Endothelial cell of umbilical vein (primary cell): ENCODE measurements around the gene TTLL7. TPM values are rescaled to one million over a fixed set of nuclear protein-coding genes. Genes with fewer than 3 reads are reported as not detected.

Experiments
- BruUV-seq: library from RNA; stranded (reverse); fragments of 400-500 nt; replicated peaks from 2 replicates; lab custom pipeline; 2021; lab: Mats Ljungman, UMichigan
- CTCF ChIA-PET: fragments of 300-600, 350-600 bp; sonication (Branson Sonifier 250); formaldehyde crosslinking; loops from one replicate; lab custom pipeline; 2021; ENCODE audit warnings: antibody characterized with exemption, inconsistent platforms; lab: Charles Lee
- POLR2A ChIA-PET: fragments of 300-600, 350-600 bp; sonication (Branson Sonifier 250); formaldehyde crosslinking; loops from one replicate; lab custom pipeline; 2021; ENCODE audit warnings: antibody characterized with exemption, inconsistent platforms; lab: Charles Lee
- DNase-seq: peaks from one replicate; pipeline ENCODE4 v3.0.0-alpha.2; 2011; ENCODE audit warnings: low read depth, low spot score
- FAIRE-seq: peaks from 2 replicates; lab custom pipeline; 2011; peaks lifted over from hg19 to GRCh38; lab: Jason Lieb, UNC
- H2AFZ ChIP-seq: 2 replicates; pipeline ENCODE4 v1.6.0; 2012; ENCODE audit warnings: low read depth, low read length, control low read depth, inconsistent platforms
- H3K27ac ChIP-seq: 2 replicates; pipeline ENCODE4 v1.5.1; 2011; ENCODE audit warnings: low read depth, mild to moderate bottlenecking, control low read depth, low read length, moderate library complexity; ENCODE audit not compliant: insufficient read depth
- H3K27me3 ChIP-seq, 2 experiments: 2 replicates each; pipeline versions ENCODE4 v1.6.0 to v1.6.1; 2011; ENCODE audit warnings: low read length in 2 of 2, mixed read lengths in 1 of 2; ENCODE audit not compliant: control insufficient read depth in 2 of 2, insufficient read depth in 2 of 2
- H3K36me3 ChIP-seq, 2 experiments: 2 replicates in 1 of 2; 3 replicates in 1 of 2; pipeline ENCODE4 v1.5.1; 2011; ENCODE audit warnings: low read length in 2 of 2, mild to moderate bottlenecking in 1 of 2, moderate library complexity in 1 of 2; ENCODE audit not compliant: control insufficient read depth in 2 of 2, insufficient read depth in 2 of 2; ENCODE audit errors: extremely low read depth in 1 of 2
- H3K4me1 ChIP-seq: 3 replicates; pipeline ENCODE4 v1.5.1; 2011; ENCODE audit warnings: mild to moderate bottlenecking, low read length; ENCODE audit not compliant: control insufficient read depth, insufficient read depth; ENCODE audit errors: extremely low read depth
- H3K4me2 ChIP-seq: 2 replicates; pipeline ENCODE4 v1.6.1; 2011; ENCODE audit warnings: low read length, control low read depth, mixed read lengths; ENCODE audit not compliant: insufficient read depth
- H3K4me3 ChIP-seq, 3 experiments: fragments of 200-600 bp in 1 of 3; sonication (generic), shearing (Covaris generic) in 1 of 3; replicated peaks in 1 of 3; 2 replicates each; pipeline ENCODE4 v1.5.1; 2011 to 2016; ENCODE audit warnings: control low read depth in 3 of 3, low read length in 3 of 3, mild to moderate bottlenecking in 2 of 3, inconsistent platforms in 1 of 3, low read depth in 1 of 3, moderate library complexity in 1 of 3; ENCODE audit not compliant: insufficient read depth in 1 of 3
- H3K79me2 ChIP-seq: 2 replicates; pipeline ENCODE4 v1.6.0; 2012; ENCODE audit warnings: low read length, inconsistent platforms; ENCODE audit not compliant: control insufficient read depth, insufficient read depth
- H3K9ac ChIP-seq: replicated peaks from 2 replicates; pipeline ENCODE3; 2011; ENCODE audit warnings: low read length, control low read depth; ENCODE audit not compliant: insufficient read depth; ENCODE audit errors: extremely low read depth
- H3K9me1 ChIP-seq: replicated peaks from 3 replicates; pipeline ENCODE4 v1.6.0; 2011; ENCODE audit warnings: mild to moderate bottlenecking, low read length; ENCODE audit not compliant: control insufficient read depth, insufficient read depth; ENCODE audit errors: extremely low read depth
- H3K9me3 ChIP-seq: replicated peaks from 2 replicates; pipeline ENCODE4 v1.5.1; 2012; ENCODE audit warnings: low read length, inconsistent platforms; ENCODE audit not compliant: control insufficient read depth, insufficient read depth
- H4K20me1 ChIP-seq: replicated peaks from 2 replicates; pipeline ENCODE3; 2011; ENCODE audit warnings: mild to moderate bottlenecking, low read length; ENCODE audit not compliant: control insufficient read depth, insufficient read depth; ENCODE audit errors: extremely low read depth
- CTCF ChIP-seq, 2 donors: IDR thresholded peaks; 1 replicate in 1 of 2; 2 replicates in 1 of 2; pipeline ENCODE4 v1.5.1; 2011; ENCODE audit warnings: low read length in 2 of 2, mild to moderate bottlenecking in 2 of 2, moderate library complexity in 2 of 2, control low read depth in 1 of 2, inconsistent platforms in 1 of 2, low read depth in 1 of 2; ENCODE audit not compliant: insufficient read depth in 1 of 2; ENCODE audit errors: extremely low read depth in 1 of 2
- EZH2 ChIP-seq: IDR thresholded peaks from 2 replicates; pipeline ENCODE4 v1.6.1; 2012; ENCODE audit warnings: borderline replicate concordance, low read depth, mild to moderate bottlenecking, moderate library complexity, low read length, inconsistent platforms; ENCODE audit not compliant: severe bottlenecking
- FOS ChIP-seq: IDR thresholded peaks from 2 replicates; pipeline ENCODE4 v1.6.1; 2011; ENCODE audit warnings: mild to moderate bottlenecking, low read length, moderate library complexity, borderline replicate concordance; ENCODE audit not compliant: insufficient read depth
- GATA2 ChIP-seq: IDR thresholded peaks from 2 replicates; pipeline ENCODE4 v1.7.0; 2011; ENCODE audit warnings: low read depth, mild to moderate bottlenecking, moderate library complexity, mixed read lengths, low read length; ENCODE audit not compliant: insufficient read length, insufficient read depth
- JUN ChIP-seq: IDR thresholded peaks from 2 replicates; pipeline ENCODE4 v1.6.1; 2011; ENCODE audit warnings: borderline replicate concordance, low read depth; ENCODE audit not compliant: insufficient read length, insufficient read depth
- MYC ChIP-seq: IDR thresholded peaks from one replicate; pipeline ENCODE4 v1.6.1; 2011; ENCODE audit warnings: mild to moderate bottlenecking, low read depth, low read length
- POLR2A ChIP-seq: IDR thresholded peaks from 2 replicates; pipeline ENCODE4 v1.6.1; 2012; ENCODE audit warnings: low read depth, mild to moderate bottlenecking, control low read depth, low read length
- POLR2AphosphoS5 ChIP-seq: IDR thresholded peaks from 2 replicates; pipeline ENCODE4 v1.6.1; 2012; ENCODE audit warnings: low read depth, mild to moderate bottlenecking, control low read depth, low read length, moderate library complexity; ENCODE audit not compliant: insufficient read depth
- dilution Hi-C: fragments of 300-500 bp; cut with MboI; formaldehyde crosslinking; loops from one replicate; pipeline ENCODE4 v1.15.0; 2019; ENCODE audit warnings: low sequenced_read_pairs; ENCODE audit not compliant: extremely low pct_ligation_motif_present
- intact Hi-C: fragments of 100-400 bp; cut with micrococcal nuclease; formaldehyde crosslinking; loops from one replicate; pipeline ENCODE4 v1.10.0; 2022
- polyA plus RNA-seq, 4 experiments: library from polyadenylated mRNA; depleted of rRNA in 3 of 4; stranded (reverse) in 3 of 4; unstranded in 1 of 4; fragments of >200 nt; gene quantifications; 2 replicates each; pipeline versions ENCODE4 v1.2.1 to v1.2.3, GENCODE V29; 2011 to 2012; ENCODE audit warnings: missing spikeins in 1 of 4
- total RNA-seq: library from RNA; stranded (reverse); gene quantifications from 2 replicates; pipeline ENCODE4 v1.2.3, GENCODE V29; 2021
- TF ChIP-seq, protein P1 (sequence below): IDR thresholded peaks from 2 replicates; pipeline ENCODE4 v1.6.1; 2011; ENCODE audit not compliant: insufficient read depth, insufficient read length

The TTLL7 gene
- total and polyA plus RNA-seq, 2 donors (not counting 3 experiments of a cell fraction or from before 2014, with no cell fraction given): 2.1 to 11.7 TPM

- no peak overlapping the region for H3K9ac ChIP-seq
- no peaks in the 10 kb centered on the region for H3K27me3 ChIP-seq
- H3K9me3 ChIP-seq: no peaks in the 10 kb centered on the region
- no peak for TF ChIP-seq FOS
- TF ChIP-seq CTCF (IDR thresholded peaks at IDR 0.05; ENCODE audit: extremely low read depth in 1 of 2, insufficient read depth in 1 of 2, low read depth in 1 of 2, low read length in 2 of 2): no peak
- TF ChIP-seq MYC: no peak
- TF ChIP-seq POLR2A: no peak
- TF ChIP-seq, protein P1, sequence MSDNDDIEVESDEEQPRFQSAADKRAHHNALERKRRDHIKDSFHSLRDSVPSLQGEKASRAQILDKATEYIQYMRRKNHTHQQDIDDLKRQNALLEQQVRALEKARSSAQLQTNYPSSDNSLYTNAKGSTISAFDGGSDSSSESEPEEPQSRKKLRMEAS: no peak
- no peak for TF ChIP-seq GATA2
- BruUV-seq: no TSS peak
- H2AFZ ChIP-seq: no peak overlapping the region
- H3K4me1 ChIP-seq: no peaks in the 10 kb centered on the region
- no peak overlapping the region for H3K4me3 ChIP-seq
- no peak overlapping the region for H3K4me2 ChIP-seq
- H3K36me3 ChIP-seq: no peaks in the 10 kb centered on the region
- H3K27ac ChIP-seq: no peak overlapping the region
- no peak for FAIRE-seq
- no peaks in the 10 kb centered on the region for H3K79me2 ChIP-seq
- no peaks in the 10 kb centered on the region for H3K9me1 ChIP-seq
- H4K20me1 ChIP-seq: no peaks in the 10 kb centered on the region
- intact Hi-C loops: no loop called here
- dilution Hi-C loops: no loop called here
- POLR2A ChIA-PET: no interaction called here
- no peak for DNase-seq
- CTCF ChIA-PET: no interaction called here
These were observed 78.6 kb downstream of the TTLL7 start for GRCh38 chr1:83920320-83920719.

GRCh38 chr1:83919872-83920271 lies 79.1 kb downstream of the TTLL7 start:
- BruUV-seq: no TSS peak
- Histone ChIP-seq H3K27ac (no peak overlapping the region), H3K4me2 (no peak overlapping the region), H4K20me1 (no peaks in the 10 kb centered on the region), H3K36me3 (no peaks in the 10 kb centered on the region), H3K79me2 (no peaks in the 10 kb centered on the region), H3K9me1 (no peaks in the 10 kb centered on the region), H3K4me3 (no peak overlapping the region), H3K9me3 (no peaks in the 10 kb centered on the region), H3K27me3 (no peaks in the 10 kb centered on the region), H2AFZ (no peak overlapping the region), H3K9ac (no peak overlapping the region), H3K4me1 (no peaks in the 10 kb centered on the region)
- CTCF ChIA-PET: interaction anchor here (1.3 to 1.4 kb wide), 3 partner anchors 12 to 852 kb away, joined by 3 read pairs; partner anchors contain the start of gene TTLL7
- FAIRE-seq: no peak
- no peak for TF ChIP-seq FOS
- no peak for TF ChIP-seq EZH2
- no peak for TF ChIP-seq GATA2
- TF ChIP-seq, protein P1: no peak
- TF ChIP-seq MYC: no peak
- TF ChIP-seq CTCF (IDR thresholded peaks at IDR 0.05; ENCODE audit: extremely low read depth in 1 of 2, insufficient read depth in 1 of 2, low read depth in 1 of 2, low read length in 2 of 2): no peak
- TF ChIP-seq POLR2A: no peak
- no peak for TF ChIP-seq POLR2AphosphoS5
- no peak for TF ChIP-seq JUN
- intact Hi-C loops (no loop called here), dilution Hi-C loops (no loop called here)
- POLR2A ChIA-PET: no interaction called here
- no peak for DNase-seq
